HG02973 (cell line): Measurements from ENCODE around the gene GALNT10.

Experiments used
- ATAC-seq: cut with Tn5 transposase; IDR thresholded peaks from one replicate; pipeline ENCODE4 v1.9.1; 2021; ENCODE audit warnings: moderate library complexity; ENCODE audit not compliant: unreplicated experiment

The GALNT10 gene

GRCh38 chr5:154317916-154318315, 127.4 kb downstream of the GALNT10 start:
- ATAC-seq: no peak

DNA sequence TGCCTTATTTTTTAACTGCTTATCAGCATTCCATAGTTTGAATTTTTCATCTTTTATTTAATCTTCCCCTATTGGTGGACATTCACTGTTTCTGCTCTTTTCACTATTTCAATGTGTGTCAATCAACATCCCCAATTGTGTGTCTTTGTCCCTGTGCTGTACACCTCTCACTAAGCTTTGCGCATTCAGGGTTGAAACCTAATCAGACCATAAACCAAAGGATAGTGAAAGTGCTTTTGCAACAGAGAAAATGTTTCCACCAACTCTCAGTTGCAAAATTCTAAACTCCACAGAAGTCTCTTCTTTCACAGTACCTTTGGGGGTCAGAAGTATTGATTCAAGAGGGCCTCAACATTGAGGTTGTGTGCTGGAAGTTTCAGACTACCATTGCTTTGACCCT, 128.2 kb downstream of the GALNT10 start:
- no peak for ATAC-seq

- ATAC-seq: no peak
These were observed 129.2 kb downstream of the GALNT10 start for GRCh38 chr5:154319736-154320135.

- ATAC-seq: no peak
These were observed 129.9 kb downstream of the GALNT10 start for GRCh38 chr5:154320224-154321089.

DNA sequence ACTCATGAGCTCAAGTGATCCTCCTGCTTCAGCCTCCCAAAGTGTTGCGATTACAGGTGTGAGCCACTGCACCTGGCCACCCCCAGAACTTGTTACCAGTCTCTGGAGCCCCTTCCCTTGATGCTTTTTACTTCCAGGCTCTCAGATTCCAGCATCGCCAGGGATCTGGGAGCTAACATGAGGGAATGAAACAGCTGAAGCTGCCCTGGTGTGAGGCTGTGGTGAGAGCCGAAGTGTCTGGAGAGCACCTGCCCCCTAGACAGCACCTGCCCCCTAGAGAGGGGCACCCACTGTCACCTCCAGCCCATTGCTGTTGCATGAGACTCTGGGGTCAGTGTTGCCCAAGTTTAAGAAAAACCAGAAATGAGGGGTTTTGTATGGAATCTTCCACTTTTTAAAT, 131.0 kb downstream of the GALNT10 start:
- ATAC-seq: no peak

GRCh38 chr5:154324033-154324432, 133.5 kb downstream of the GALNT10 start:
- no peak for ATAC-seq

DNA sequence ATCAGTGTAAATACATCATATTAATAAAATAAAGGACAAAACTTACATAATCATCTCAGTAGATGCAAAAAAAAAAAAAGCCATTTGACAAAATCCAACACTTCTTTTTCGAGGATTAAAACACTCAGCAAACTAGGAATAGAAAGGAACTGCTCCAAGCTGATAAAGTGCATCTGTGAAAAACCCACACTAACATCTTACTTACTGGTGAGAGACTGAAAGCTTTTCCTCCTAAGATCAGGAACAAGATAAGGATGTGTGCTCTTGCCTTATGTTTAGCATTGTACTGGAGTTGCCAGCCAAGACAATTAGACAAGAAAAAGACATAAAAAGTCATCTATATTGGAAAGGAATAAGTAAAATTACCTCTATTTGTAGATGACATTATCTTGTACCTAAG, 135.0 kb downstream of the GALNT10 start:
- no peak for ATAC-seq

DNA sequence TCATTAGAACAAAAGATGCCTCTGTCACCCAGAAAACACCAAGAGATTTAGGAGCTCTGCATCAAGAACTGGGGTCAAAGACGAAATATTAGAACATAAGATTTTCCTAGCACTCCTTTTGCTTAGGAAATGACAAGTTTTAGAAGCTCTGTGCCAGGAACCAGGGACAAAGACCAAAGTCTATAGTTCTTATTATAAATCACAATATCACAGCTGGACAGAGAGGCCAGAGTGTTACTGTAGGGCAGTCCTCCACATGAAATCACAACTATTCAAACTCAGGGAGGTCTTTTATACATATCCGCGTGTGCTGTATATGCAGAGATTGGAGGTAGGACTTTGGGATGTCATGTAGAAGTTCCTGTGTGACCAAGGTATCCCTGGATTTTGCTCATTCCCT, 138.5 kb downstream of the GALNT10 start:
- ATAC-seq: no peak

DNA sequence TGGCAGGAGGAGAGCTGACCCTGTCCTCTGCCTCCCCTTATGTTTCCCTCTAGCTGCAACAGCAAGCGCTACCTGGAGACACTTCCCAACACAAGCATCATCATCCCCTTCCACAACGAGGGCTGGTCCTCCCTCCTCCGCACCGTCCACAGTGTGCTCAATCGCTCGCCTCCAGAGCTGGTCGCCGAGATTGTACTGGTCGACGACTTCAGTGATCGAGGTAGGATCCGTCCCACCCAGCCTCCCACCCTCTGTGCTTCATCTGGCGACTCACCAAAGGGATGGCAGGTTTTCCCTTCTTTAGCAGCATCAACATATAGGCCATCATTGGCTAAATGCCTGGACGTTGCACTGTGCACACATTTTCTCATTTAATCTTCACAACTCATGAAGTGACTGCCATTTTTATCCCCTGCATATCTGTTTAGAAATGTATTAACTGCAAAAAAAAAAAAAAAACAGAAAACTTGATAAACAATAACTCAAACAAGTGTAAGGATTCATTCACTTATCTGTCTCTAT, 139.0 kb downstream of the GALNT10 start:
- no peak for ATAC-seq

GRCh38 chr5:154330097-154330667, 139.6 kb downstream of the GALNT10 start:
- ATAC-seq: no peak

GRCh38 chr5:154331232-154331631, 140.7 kb downstream of the GALNT10 start:
- ATAC-seq: no peak

- ATAC-seq: no peak
These were observed 141.4 kb downstream of the GALNT10 start for GRCh38 chr5:154331924-154332323.

- ATAC-seq: no peak
These were observed 141.9 kb downstream of the GALNT10 start for GRCh38 chr5:154332451-154332850.

DNA sequence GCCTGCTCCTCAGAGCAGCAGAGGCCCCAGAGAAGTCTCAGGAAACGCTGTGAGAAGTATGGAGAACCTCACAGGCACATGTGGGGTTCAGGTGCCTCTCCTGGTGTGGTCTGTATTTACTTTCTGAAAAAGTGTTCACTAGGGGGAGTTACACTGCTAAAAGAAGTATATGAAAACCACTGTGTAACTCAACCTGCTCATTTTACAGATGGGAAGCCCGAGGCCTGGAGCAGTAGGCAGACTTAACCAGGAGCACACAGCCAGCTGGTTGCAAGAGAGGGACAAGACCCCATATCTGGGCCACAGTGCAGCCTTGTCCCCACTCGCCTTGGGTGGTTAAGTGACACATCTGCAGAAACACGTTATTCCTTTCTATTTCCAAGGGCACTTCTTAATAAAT, 142.5 kb downstream of the GALNT10 start:
- no peak for ATAC-seq

- no peak for ATAC-seq
These were observed 144.0 kb downstream of the GALNT10 start for GRCh38 chr5:154334406-154335064.

DNA sequence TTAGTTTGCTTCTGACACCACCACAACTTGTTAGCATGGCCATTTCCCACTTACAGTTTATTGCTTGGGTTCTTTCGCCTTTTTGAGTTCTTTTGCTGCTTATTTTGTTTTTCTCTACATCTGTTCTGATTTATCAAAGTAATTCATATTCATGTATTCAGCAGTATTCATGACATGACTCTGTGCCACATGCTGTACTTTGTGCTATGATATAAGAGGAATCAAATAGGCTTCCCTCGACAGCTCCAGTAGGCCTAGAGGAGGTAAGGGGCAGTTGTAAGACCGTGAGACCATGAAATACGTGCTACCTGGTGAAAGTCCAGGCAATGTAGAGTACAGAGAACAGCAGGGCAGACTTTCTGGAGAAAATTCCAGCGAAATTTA, 144.5 kb downstream of the GALNT10 start:
- ATAC-seq: no peak

- no peak for ATAC-seq
These were observed 151.1 kb downstream of the GALNT10 start for GRCh38 chr5:154341620-154342019.

GRCh38 chr5:154342211-154342610, 151.7 kb downstream of the GALNT10 start:
- no peak for ATAC-seq

DNA sequence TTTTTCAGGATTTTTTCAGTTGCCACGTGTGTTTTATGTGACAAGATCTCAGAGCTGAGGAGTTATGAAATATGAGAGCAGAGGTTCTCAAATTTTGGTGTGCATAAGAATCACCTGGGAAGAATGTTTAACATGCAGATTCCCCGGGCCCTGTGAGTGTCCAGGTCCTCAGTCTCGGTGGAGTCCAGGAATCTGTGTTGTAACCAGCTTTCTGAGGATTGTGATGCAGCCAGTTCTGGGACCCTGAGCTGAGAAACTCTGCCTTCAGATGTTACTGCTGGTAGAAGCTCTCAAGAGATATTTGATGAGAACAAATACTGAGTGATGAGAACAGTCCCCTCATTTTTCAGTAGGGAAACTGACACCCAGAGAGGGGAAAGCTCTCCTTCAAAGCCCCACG, 152.4 kb downstream of the GALNT10 start:
- no peak for ATAC-seq

GRCh38 chr5:154344461-154344860, 153.9 kb downstream of the GALNT10 start:
- no peak for ATAC-seq

- ATAC-seq: peak; percentile 75
These were observed 154.9 kb downstream of the GALNT10 start for GRCh38 chr5:154345255-154345952.
